GM23338 (cell line): Measurements from ENCODE around the gene ABCC1. TPM values are rescaled to one million over a fixed set of nuclear protein-coding genes. Genes with fewer than 3 reads are reported as not detected.
A peak's percentile ranks its signal among the peaks of the same experiment; 100 is the strongest.

Source experiments
- ATAC-seq: fragments of 200-7000 bp; cut with Tn5 transposase; 3 replicates; pipeline ENCODE4 v1.9.1; 2020
- DNase-seq: peaks from one replicate; pipeline ENCODE4 v3.0.0-alpha.2; 2015; ENCODE audit warnings: low spot score
- H2AFZ ChIP-seq: fragments of 200-600 bp; sonication (generic); 2 replicates; pipeline ENCODE4 v1.8.0; 2016; ENCODE audit warnings: antibody characterized with exemption, mild to moderate bottlenecking, moderate library complexity
- H3F3A ChIP-seq: fragments of 200-600 bp; sonication (generic); replicated peaks from 2 replicates; pipeline ENCODE4 v1.8.0; 2017; ENCODE audit warnings: antibody characterized with exemption, mixed run types, low read depth
- H3K27ac ChIP-seq: fragments of 200-600 bp; sonication (generic); 2 replicates; pipeline ENCODE4 v1.6.1; 2016; ENCODE audit warnings: low read depth
- H3K27me3 ChIP-seq: fragments of 200-600 bp; sonication (generic); 2 replicates; pipeline ENCODE4 v1.8.0; 2016; ENCODE audit warnings: mild to moderate bottlenecking, mixed run types, moderate library complexity; ENCODE audit not compliant: insufficient read depth
- H3K36me3 ChIP-seq: fragments of 200-600 bp; sonication (generic); 2 replicates; pipeline ENCODE4 v1.8.0; 2016; ENCODE audit warnings: mild to moderate bottlenecking; ENCODE audit not compliant: insufficient read depth
- H3K4me1 ChIP-seq: fragments of 200-600 bp; sonication (generic); 2 replicates; pipeline ENCODE4 v1.8.0; 2016; ENCODE audit warnings: mild to moderate bottlenecking, moderate library complexity; ENCODE audit not compliant: insufficient read depth
- H3K4me2 ChIP-seq: fragments of 200-600 bp; sonication (generic); 2 replicates; pipeline ENCODE4 v1.7.1; 2017; ENCODE audit warnings: mixed run types
- H3K4me3 ChIP-seq: fragments of 200-600 bp; sonication (generic); 2 replicates; pipeline ENCODE4 v1.6.1; 2016; ENCODE audit warnings: mixed run types
- H3K79me2 ChIP-seq: fragments of 200-600 bp; sonication (generic); replicated peaks from 2 replicates; pipeline ENCODE4 v1.8.0; 2017; ENCODE audit warnings: mild to moderate bottlenecking; ENCODE audit not compliant: insufficient read depth
- H3K9me2 ChIP-seq: fragments of 200-600 bp; sonication (generic); 2 replicates; pipeline ENCODE4 v1.8.0; 2017; ENCODE audit not compliant: insufficient read depth
- H4K20me1 ChIP-seq: fragments of 200-600 bp; sonication (generic); replicated peaks from 2 replicates; pipeline ENCODE4 v1.8.0; 2017; ENCODE audit warnings: mild to moderate bottlenecking; ENCODE audit not compliant: insufficient read depth
- H3K27ac Mint-ChIP-seq: 2 replicates; pipeline ENCODE4 v1.8.0; 2020; ENCODE audit warnings: inconsistent platforms, mild to moderate bottlenecking, moderate library complexity, mixed read lengths
- H3K27me3 Mint-ChIP-seq: 3 replicates; pipeline ENCODE4 v1.8.0; 2022; ENCODE audit warnings: low read depth, mild to moderate bottlenecking, moderate library complexity, mixed read lengths, inconsistent platforms; ENCODE audit not compliant: insufficient read depth, poor library complexity
- H3K36me3 Mint-ChIP-seq: 3 replicates; pipeline ENCODE4 v1.8.0; 2021; ENCODE audit warnings: low read depth, mild to moderate bottlenecking, inconsistent platforms, moderate library complexity, mixed read lengths
- H3K4me1 Mint-ChIP-seq: 3 replicates; pipeline ENCODE4 v1.8.0; 2020; ENCODE audit warnings: mild to moderate bottlenecking, inconsistent platforms, mixed read lengths
- H3K4me3 Mint-ChIP-seq: 3 replicates; pipeline ENCODE4 v1.8.0; 2021; ENCODE audit warnings: moderate library complexity, mild to moderate bottlenecking, inconsistent platforms, mixed read lengths
- H3K9me3 Mint-ChIP-seq: 3 replicates; pipeline ENCODE4 v1.8.0; 2020; ENCODE audit warnings: moderate library complexity, mild to moderate bottlenecking, inconsistent platforms, mixed read lengths
- CTCF ChIP-seq, 2 experiments: fragments of 200-600 bp in 1 of 2; sonication (generic) in 1 of 2; conservative IDR thresholded peaks; 2 replicates each; pipeline versions ENCODE4 v1.5.1 to v1.6.1; 2016 to 2017; ENCODE audit warnings: antibody characterized with exemption in 2 of 2, low read depth in 2 of 2, mild to moderate bottlenecking in 2 of 2, moderate library complexity in 1 of 2
- EZH2 ChIP-seq: fragments of 200-600 bp; sonication (generic); IDR thresholded peaks from one replicate; pipeline ENCODE4 v1.8.0; 2017; ENCODE audit warnings: antibody characterized with exemption, mild to moderate bottlenecking, low read depth; ENCODE audit not compliant: unreplicated experiment
- EZH2phosphoT487 ChIP-seq: fragments of 200-600 bp; sonication (generic); IDR thresholded peaks from one replicate; pipeline ENCODE4 v1.8.1; 2018; ENCODE audit warnings: antibody characterized with exemption; ENCODE audit not compliant: unreplicated experiment
- JUNB ChIP-seq: IDR thresholded peaks from one replicate; pipeline ENCODE4 v1.6.1; 2016; ENCODE audit warnings: antibody characterized with exemption; ENCODE audit not compliant: unreplicated experiment
- NANOG ChIP-seq: IDR thresholded peaks from 2 replicates; pipeline ENCODE4 v1.6.1; 2016; ENCODE audit warnings: antibody characterized with exemption, borderline replicate concordance
- ZNF114 ChIP-seq: fragments of 250-450 bp; sonication (Bioruptor Pico); IDR thresholded peaks from 2 replicates; pipeline ENCODE4 v1.5.0; 2020; ENCODE audit warnings: mild to moderate bottlenecking, moderate library complexity
- ZNF331 ChIP-seq: fragments of 250-450 bp; sonication (Bioruptor Pico); IDR thresholded peaks from 2 replicates; pipeline ENCODE4 v1.5.0; 2020; ENCODE audit warnings: low read depth, mild to moderate bottlenecking, moderate library complexity
- polyA plus RNA-seq: library from polyadenylated mRNA; unstranded; fragments of >200 nt; fragmentation: Nextera tagmentation; extraction: Ambion mirVana; gene quantifications from 2 replicates; pipeline ENCODE4 v1.2.1, GENCODE V29; 2016
- total RNA-seq: library from RNA; depleted of rRNA; stranded (reverse); fragments of >200 nt; shearing (Covaris generic); gene quantifications from 2 replicates; pipeline ENCODE4 v1.2.3, GENCODE V29; 2014
- TF ChIP-seq, protein P1 (sequence below): IDR thresholded peaks from one replicate; pipeline ENCODE4 v1.6.1; 2018; ENCODE audit warnings: antibody characterized with exemption; ENCODE audit not compliant: unreplicated experiment

ABCC1 gene
- total and polyA plus RNA-seq, 2 experiments from 2014 or later = 11.0 to 46.6 TPM

DNA sequence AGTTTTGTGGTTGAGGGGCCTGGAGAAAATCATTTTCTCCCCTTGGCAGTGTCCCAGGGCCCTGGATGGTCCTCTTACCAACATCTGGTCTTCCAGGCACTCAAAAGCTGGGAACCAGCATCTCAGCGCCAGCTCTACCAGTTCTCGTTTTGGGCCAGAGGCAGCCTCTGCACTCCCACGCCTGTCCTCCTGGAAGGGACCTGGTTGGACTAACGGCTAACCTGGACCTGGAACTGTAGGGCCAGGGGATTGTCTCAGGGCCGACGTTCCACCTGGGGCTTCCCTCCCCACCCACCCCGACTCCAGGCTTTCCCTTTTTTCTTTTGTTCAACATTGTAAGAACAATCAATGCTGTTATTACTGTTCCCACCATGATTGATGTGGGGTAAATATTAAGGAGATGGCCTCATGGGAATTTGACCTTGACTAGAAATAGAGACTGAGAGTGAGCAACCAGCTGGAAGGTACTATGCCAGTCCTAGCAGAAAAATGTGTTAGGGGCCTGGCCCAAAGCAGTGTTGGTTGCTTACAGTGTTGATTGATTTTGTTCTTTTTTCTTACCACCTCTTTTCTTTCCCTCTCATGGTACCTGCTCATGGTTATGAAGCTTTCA lies 192.5 kb downstream of the ABCC1 start:
- Histone ChIP-seq H3K27me3 (no peaks in the 10 kb centered on the region), H3K27ac (peak overlapping the region; percentile 72; the same call in 1 of the 2 replicates), H3K79me2 (no peaks in the 10 kb centered on the region), H3K36me3 (peaks cover 29% of the 10 kb centered on the region), H3K4me2 (no peak overlapping the region), H2AFZ (no peak overlapping the region), H3K4me3 (no peak overlapping the region), H4K20me1 (peaks cover 8% of the 10 kb centered on the region; the same call in 1 of the 2 replicates), H3K4me1 (0 out of 2 replicates have a peak, but pooled peaks cover 4% of the 10 kb centered on the region), H3K9me2 (no peaks in the 10 kb centered on the region), H3F3A (0 out of 2 replicates have a peak, but pooled peaks cover 5% of the 10 kb centered on the region)
- H3K27ac Mint-ChIP-seq = no peak overlapping the region
- H3K36me3 Mint-ChIP-seq = peaks cover 59% of the 10 kb centered on the region
- DNase-seq (no peak), ATAC-seq (no peak)
- peaks cover 15% of the 10 kb centered on the region for H3K27me3 Mint-ChIP-seq
- no peak for TF ChIP-seq ZNF331 (CRISPR knock-in tag)
- no peak for TF ChIP-seq EZH2
- no peak for TF ChIP-seq CTCF (conservative IDR thresholded peaks at IDR 0.05; ENCODE audit: low read depth in 2 of 2)
- no peak for TF ChIP-seq EZH2phosphoT487
- TF ChIP-seq ZNF114 (CRISPR knock-in tag) = no peak
- TF ChIP-seq, protein P1, sequence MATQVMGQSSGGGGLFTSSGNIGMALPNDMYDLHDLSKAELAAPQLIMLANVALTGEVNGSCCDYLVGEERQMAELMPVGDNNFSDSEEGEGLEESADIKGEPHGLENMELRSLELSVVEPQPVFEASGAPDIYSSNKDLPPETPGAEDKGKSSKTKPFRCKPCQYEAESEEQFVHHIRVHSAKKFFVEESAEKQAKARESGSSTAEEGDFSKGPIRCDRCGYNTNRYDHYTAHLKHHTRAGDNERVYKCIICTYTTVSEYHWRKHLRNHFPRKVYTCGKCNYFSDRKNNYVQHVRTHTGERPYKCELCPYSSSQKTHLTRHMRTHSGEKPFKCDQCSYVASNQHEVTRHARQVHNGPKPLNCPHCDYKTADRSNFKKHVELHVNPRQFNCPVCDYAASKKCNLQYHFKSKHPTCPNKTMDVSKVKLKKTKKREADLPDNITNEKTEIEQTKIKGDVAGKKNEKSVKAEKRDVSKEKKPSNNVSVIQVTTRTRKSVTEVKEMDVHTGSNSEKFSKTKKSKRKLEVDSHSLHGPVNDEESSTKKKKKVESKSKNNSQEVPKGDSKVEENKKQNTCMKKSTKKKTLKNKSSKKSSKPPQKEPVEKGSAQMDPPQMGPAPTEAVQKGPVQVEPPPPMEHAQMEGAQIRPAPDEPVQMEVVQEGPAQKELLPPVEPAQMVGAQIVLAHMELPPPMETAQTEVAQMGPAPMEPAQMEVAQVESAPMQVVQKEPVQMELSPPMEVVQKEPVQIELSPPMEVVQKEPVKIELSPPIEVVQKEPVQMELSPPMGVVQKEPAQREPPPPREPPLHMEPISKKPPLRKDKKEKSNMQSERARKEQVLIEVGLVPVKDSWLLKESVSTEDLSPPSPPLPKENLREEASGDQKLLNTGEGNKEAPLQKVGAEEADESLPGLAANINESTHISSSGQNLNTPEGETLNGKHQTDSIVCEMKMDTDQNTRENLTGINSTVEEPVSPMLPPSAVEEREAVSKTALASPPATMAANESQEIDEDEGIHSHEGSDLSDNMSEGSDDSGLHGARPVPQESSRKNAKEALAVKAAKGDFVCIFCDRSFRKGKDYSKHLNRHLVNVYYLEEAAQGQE = no peak
- TF ChIP-seq JUNB = no peak
- no peak overlapping the region for H3K4me3 Mint-ChIP-seq
- no peaks in the 10 kb centered on the region for H3K9me3 Mint-ChIP-seq
- H3K4me1 Mint-ChIP-seq = peaks cover 14% of the 10 kb centered on the region

DNA sequence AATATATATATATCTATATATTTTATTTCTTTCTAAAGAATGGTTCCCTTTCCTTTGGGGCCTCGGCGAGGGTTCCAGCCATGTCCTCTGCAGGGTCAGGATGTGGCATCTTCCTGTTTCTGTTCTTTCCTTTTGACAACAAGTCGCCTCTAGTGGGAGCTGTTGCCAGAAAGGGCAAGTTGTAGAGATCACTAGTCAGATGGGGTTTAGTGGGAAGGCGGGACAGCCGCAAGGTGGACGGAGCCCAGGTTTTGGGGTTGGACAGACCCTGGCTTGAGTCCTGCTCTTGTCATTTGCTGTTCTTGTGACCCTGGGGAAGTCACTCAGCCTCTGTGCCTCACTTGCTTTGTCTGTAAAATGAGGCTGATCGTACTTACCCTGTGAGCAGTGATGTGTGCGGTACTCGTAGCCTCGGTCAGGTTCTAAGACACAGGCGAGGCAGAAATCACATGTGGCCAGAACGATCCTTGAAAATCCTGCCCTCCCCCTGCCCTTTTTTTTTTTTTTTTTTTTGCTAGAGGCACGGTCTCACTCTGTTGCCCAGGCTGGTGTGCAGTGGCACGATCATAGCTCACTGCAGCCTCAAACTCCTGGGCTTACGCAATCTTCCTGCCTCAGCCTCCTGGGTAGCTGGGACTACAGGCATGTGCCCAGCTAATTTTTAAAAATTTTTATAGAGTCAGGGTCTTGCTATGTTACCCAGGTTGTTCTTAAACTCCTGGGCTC lies 193.8 kb downstream of the ABCC1 start:
- H3K4me2 ChIP-seq = no peak overlapping the region
- no peaks in the 10 kb centered on the region for H3K9me2 ChIP-seq
- H3K36me3 ChIP-seq = peaks cover 18% of the 10 kb centered on the region
- no peak overlapping the region for H3K4me3 ChIP-seq
- DNase-seq (peak; percentile 83), ATAC-seq (peak; percentile 87)
- H3K27me3 ChIP-seq = no peaks in the 10 kb centered on the region
- 0 out of 2 replicates have a peak, but pooled peaks cover 5% of the 10 kb centered on the region for H3F3A ChIP-seq
- peaks cover 11% of the 10 kb centered on the region; the same call in 1 of the 2 replicates for H4K20me1 ChIP-seq
- Mint-ChIP-seq H3K36me3 (peaks cover 51% of the 10 kb centered on the region), H3K4me3 (no peak overlapping the region), H3K9me3 (no peaks in the 10 kb centered on the region), H3K27ac (peak overlapping the region; percentile 81; the same call in 1 of the 2 replicates), H3K27me3 (peaks cover 13% of the 10 kb centered on the region), H3K4me1 (peaks cover 14% of the 10 kb centered on the region)
- peaks cover 6% of the 10 kb centered on the region; the same call in 1 of the 2 replicates for H3K4me1 ChIP-seq
- no peaks in the 10 kb centered on the region for H3K79me2 ChIP-seq
- H3K27ac ChIP-seq = no peak overlapping the region
- no peak overlapping the region for H2AFZ ChIP-seq
- peak; percentile 60 to 79 for TF ChIP-seq CTCF (conservative IDR thresholded peaks at IDR 0.05; ENCODE audit: low read depth in 2 of 2)
- TF ChIP-seq NANOG = no peak
- no peak for TF ChIP-seq EZH2phosphoT487
